GM23338 (cell line): ENCODE results near the gene ANKRD34B. TPM values are rescaled to one million over a fixed set of nuclear protein-coding genes. Genes with fewer than 3 reads are reported as not detected.

ENCODE experiments used
- ATAC-seq: fragments of 200-7000 bp; cut with Tn5 transposase; 3 replicates; pipeline ENCODE4 v1.9.1; 2020
- DNase-seq: peaks from one replicate; pipeline ENCODE4 v3.0.0-alpha.2; 2015; ENCODE audit warnings: low spot score
- H2AFZ ChIP-seq: fragments of 200-600 bp; sonication (generic); 2 replicates; pipeline ENCODE4 v1.8.0; 2016; ENCODE audit warnings: antibody characterized with exemption, mild to moderate bottlenecking, moderate library complexity
- H3F3A ChIP-seq: fragments of 200-600 bp; sonication (generic); replicated peaks from 2 replicates; pipeline ENCODE4 v1.8.0; 2017; ENCODE audit warnings: antibody characterized with exemption, mixed run types, low read depth
- H3K27ac ChIP-seq: fragments of 200-600 bp; sonication (generic); 2 replicates; pipeline ENCODE4 v1.6.1; 2016; ENCODE audit warnings: low read depth
- H3K27me3 ChIP-seq: fragments of 200-600 bp; sonication (generic); 2 replicates; pipeline ENCODE4 v1.8.0; 2016; ENCODE audit warnings: mild to moderate bottlenecking, mixed run types, moderate library complexity; ENCODE audit not compliant: insufficient read depth
- H3K36me3 ChIP-seq: fragments of 200-600 bp; sonication (generic); 2 replicates; pipeline ENCODE4 v1.8.0; 2016; ENCODE audit warnings: mild to moderate bottlenecking; ENCODE audit not compliant: insufficient read depth
- H3K4me1 ChIP-seq: fragments of 200-600 bp; sonication (generic); 2 replicates; pipeline ENCODE4 v1.8.0; 2016; ENCODE audit warnings: mild to moderate bottlenecking, moderate library complexity; ENCODE audit not compliant: insufficient read depth
- H3K4me2 ChIP-seq: fragments of 200-600 bp; sonication (generic); 2 replicates; pipeline ENCODE4 v1.7.1; 2017; ENCODE audit warnings: mixed run types
- H3K4me3 ChIP-seq: fragments of 200-600 bp; sonication (generic); 2 replicates; pipeline ENCODE4 v1.6.1; 2016; ENCODE audit warnings: mixed run types
- H3K79me2 ChIP-seq: fragments of 200-600 bp; sonication (generic); replicated peaks from 2 replicates; pipeline ENCODE4 v1.8.0; 2017; ENCODE audit warnings: mild to moderate bottlenecking; ENCODE audit not compliant: insufficient read depth
- H3K9me2 ChIP-seq: fragments of 200-600 bp; sonication (generic); 2 replicates; pipeline ENCODE4 v1.8.0; 2017; ENCODE audit not compliant: insufficient read depth
- H4K20me1 ChIP-seq: fragments of 200-600 bp; sonication (generic); replicated peaks from 2 replicates; pipeline ENCODE4 v1.8.0; 2017; ENCODE audit warnings: mild to moderate bottlenecking; ENCODE audit not compliant: insufficient read depth
- H3K27ac Mint-ChIP-seq: 2 replicates; pipeline ENCODE4 v1.8.0; 2020; ENCODE audit warnings: inconsistent platforms, mild to moderate bottlenecking, moderate library complexity, mixed read lengths
- H3K27me3 Mint-ChIP-seq: 3 replicates; pipeline ENCODE4 v1.8.0; 2022; ENCODE audit warnings: low read depth, mild to moderate bottlenecking, moderate library complexity, mixed read lengths, inconsistent platforms; ENCODE audit not compliant: insufficient read depth, poor library complexity
- H3K36me3 Mint-ChIP-seq: 3 replicates; pipeline ENCODE4 v1.8.0; 2021; ENCODE audit warnings: low read depth, mild to moderate bottlenecking, inconsistent platforms, moderate library complexity, mixed read lengths
- H3K4me1 Mint-ChIP-seq: 3 replicates; pipeline ENCODE4 v1.8.0; 2020; ENCODE audit warnings: mild to moderate bottlenecking, inconsistent platforms, mixed read lengths
- H3K4me3 Mint-ChIP-seq: 3 replicates; pipeline ENCODE4 v1.8.0; 2021; ENCODE audit warnings: moderate library complexity, mild to moderate bottlenecking, inconsistent platforms, mixed read lengths
- H3K9me3 Mint-ChIP-seq: 3 replicates; pipeline ENCODE4 v1.8.0; 2020; ENCODE audit warnings: moderate library complexity, mild to moderate bottlenecking, inconsistent platforms, mixed read lengths
- CREB1 ChIP-seq: fragments of 250-450 bp; sonication (Bioruptor Pico); IDR thresholded peaks from 2 replicates; pipeline ENCODE4 v1.5.0; 2020; ENCODE audit warnings: low read depth, mild to moderate bottlenecking, moderate library complexity
- CTCF ChIP-seq, 2 experiments: fragments of 200-600 bp in 1 of 2; sonication (generic) in 1 of 2; conservative IDR thresholded peaks; 2 replicates each; pipeline versions ENCODE4 v1.5.1 to v1.6.1; 2016 to 2017; ENCODE audit warnings: antibody characterized with exemption in 2 of 2, low read depth in 2 of 2, mild to moderate bottlenecking in 2 of 2, moderate library complexity in 1 of 2
- EZH2 ChIP-seq: fragments of 200-600 bp; sonication (generic); IDR thresholded peaks from one replicate; pipeline ENCODE4 v1.8.0; 2017; ENCODE audit warnings: antibody characterized with exemption, mild to moderate bottlenecking, low read depth; ENCODE audit not compliant: unreplicated experiment
- EZH2phosphoT487 ChIP-seq: fragments of 200-600 bp; sonication (generic); IDR thresholded peaks from one replicate; pipeline ENCODE4 v1.8.1; 2018; ENCODE audit warnings: antibody characterized with exemption; ENCODE audit not compliant: unreplicated experiment
- JUNB ChIP-seq: IDR thresholded peaks from one replicate; pipeline ENCODE4 v1.6.1; 2016; ENCODE audit warnings: antibody characterized with exemption; ENCODE audit not compliant: unreplicated experiment
- POLR2AphosphoS5 ChIP-seq: IDR thresholded peaks from 2 replicates; pipeline ENCODE4 v1.6.1; 2016; ENCODE audit warnings: antibody characterized with exemption, low read depth
- STAT1 ChIP-seq: IDR thresholded peaks from one replicate; pipeline ENCODE4 v1.6.1; 2016; ENCODE audit warnings: antibody characterized with exemption; ENCODE audit not compliant: unreplicated experiment
- ZNF462 ChIP-seq: fragments of 250-450 bp; sonication (Bioruptor Pico); IDR thresholded peaks from 2 replicates; pipeline ENCODE4 v1.5.0; 2020; ENCODE audit warnings: mild to moderate bottlenecking, moderate library complexity
- polyA plus RNA-seq: library from polyadenylated mRNA; unstranded; fragments of >200 nt; fragmentation: Nextera tagmentation; extraction: Ambion mirVana; gene quantifications from 2 replicates; pipeline ENCODE4 v1.2.1, GENCODE V29; 2016
- total RNA-seq: library from RNA; depleted of rRNA; stranded (reverse); fragments of >200 nt; shearing (Covaris generic); gene quantifications from 2 replicates; pipeline ENCODE4 v1.2.3, GENCODE V29; 2014

The ANKRD34B gene
- total and polyA plus RNA-seq, 2 experiments from 2014 or later = 1.6 to 2.9 TPM

DNA sequence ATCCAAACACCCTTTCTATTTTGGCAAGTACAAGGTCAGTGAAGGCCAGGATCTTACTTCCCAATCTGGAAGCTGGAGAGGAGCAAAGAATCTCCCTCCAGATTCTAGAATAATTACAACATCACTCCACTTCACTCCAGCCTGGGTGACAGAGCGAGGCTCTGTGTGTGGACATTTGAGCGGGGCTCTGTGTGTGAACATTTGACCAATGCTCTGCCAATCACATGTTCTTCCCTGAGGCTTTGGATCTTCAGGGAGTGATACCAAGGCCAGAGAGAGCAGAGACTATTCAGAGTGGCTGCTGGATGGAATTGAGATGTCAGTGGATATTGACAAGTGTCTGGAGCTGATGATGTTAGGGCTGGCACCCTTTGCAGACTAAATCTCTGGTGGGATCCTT, 24.7 kb upstream of the ANKRD34B start (continued):
- TF ChIP-seq ZNF462 (CRISPR knock-in tag) = no peak
- TF ChIP-seq POLR2AphosphoS5 = no peak

DNA sequence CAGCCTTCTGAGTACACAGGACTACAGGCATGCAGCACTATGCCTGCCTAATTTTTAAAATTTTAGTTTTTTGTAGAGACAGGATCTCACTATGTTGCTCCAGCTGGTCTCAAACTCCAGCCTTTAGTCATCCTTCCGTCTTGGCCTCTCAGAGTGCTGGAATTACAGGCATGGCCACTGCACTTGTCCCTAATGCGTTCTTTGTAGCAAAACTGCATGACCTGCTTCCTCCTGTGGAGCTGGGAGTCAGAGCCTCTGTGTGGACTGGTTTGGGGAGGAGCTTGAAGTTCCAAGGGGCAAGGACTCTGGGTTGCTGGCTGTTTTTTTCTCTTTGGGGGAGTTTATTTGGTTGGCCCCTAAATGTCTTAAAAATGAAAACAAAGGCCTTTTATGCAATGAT, 22.7 kb upstream of the ANKRD34B start:
- Histone ChIP-seq H3K4me3 (no peak overlapping the region), H3K79me2 (no peaks in the 10 kb centered on the region), H3K4me2 (no peak overlapping the region), H3K9me2 (no peaks in the 10 kb centered on the region), H3K27me3 (no peaks in the 10 kb centered on the region), H3F3A (no peaks in the 10 kb centered on the region), H3K4me1 (no peaks in the 10 kb centered on the region), H4K20me1 (no peaks in the 10 kb centered on the region), H2AFZ (no peak overlapping the region), H3K27ac (no peak overlapping the region), H3K36me3 (no peaks in the 10 kb centered on the region)
- H3K4me1 Mint-ChIP-seq = peaks cover 5% of the 10 kb centered on the region
- DNase-seq (no peak), ATAC-seq (peak; percentile 63)
- H3K4me3 Mint-ChIP-seq = no peak overlapping the region
- H3K36me3 Mint-ChIP-seq = no peaks in the 10 kb centered on the region
- H3K9me3 Mint-ChIP-seq = no peaks in the 10 kb centered on the region
- H3K27me3 Mint-ChIP-seq = peaks cover 3% of the 10 kb centered on the region
- H3K27ac Mint-ChIP-seq = no peak overlapping the region
- TF ChIP-seq STAT1 (no peak), JUNB (no peak), EZH2 (no peak), CREB1 (no peak), EZH2phosphoT487 (no peak), CTCF (conservative IDR thresholded peaks at IDR 0.05; ENCODE audit: low read depth in 2 of 2) (no peak), POLR2AphosphoS5 (no peak), ZNF462 (CRISPR knock-in tag) (no peak)
